PFSK-1 (cell line): Measurements from ENCODE around the gene FUT8.

ENCODE experiments used
- FOXP2 ChIP-seq: optimal IDR thresholded peaks from 2 replicates; pipeline ENCODE3; 2011; ENCODE audit warnings: borderline replicate concordance, control low read depth, inconsistent platforms; ENCODE audit not compliant: insufficient read depth; ENCODE audit errors: extremely low read length, extremely low read depth
- POLR2AphosphoS5 ChIP-seq: IDR thresholded peaks from 2 replicates; pipeline ENCODE4 v1.6.1; 2012; ENCODE audit warnings: low read depth, mild to moderate bottlenecking, control low read depth, low read length, moderate library complexity
- REST ChIP-seq, 2 experiments: IDR thresholded peaks; 2 replicates each; pipeline versions ENCODE4 v1.6.1 to v1.8.0; 2011 to 2012; ENCODE audit warnings: low read depth in 2 of 2, low read length in 2 of 2, control low read depth in 1 of 2, inconsistent platforms in 1 of 2, mild to moderate bottlenecking in 1 of 2, moderate library complexity in 1 of 2; ENCODE audit not compliant: insufficient read depth in 1 of 2
- SIN3A ChIP-seq: IDR thresholded peaks from 2 replicates; pipeline ENCODE4 v1.6.1; 2012; ENCODE audit warnings: mild to moderate bottlenecking, low read length, moderate library complexity, borderline replicate concordance; ENCODE audit not compliant: insufficient read depth
- TAF1 ChIP-seq: IDR thresholded peaks from 2 replicates; pipeline ENCODE4 v1.6.1; 2012; ENCODE audit warnings: low read length, control low read depth, borderline replicate concordance; ENCODE audit not compliant: insufficient read depth

The FUT8 gene

GRCh38 chr14:65631040-65631439 lies 218.5 kb downstream of the FUT8 start:
- TF ChIP-seq TAF1 (no peak), REST (IDR thresholded peaks at IDR 0.05; ENCODE audit: insufficient read depth in 1 of 2, low read depth in 2 of 2, low read length in 2 of 2) (no peak), SIN3A (no peak), POLR2AphosphoS5 (no peak), FOXP2 (no peak)

GRCh38 chr14:65632487-65632886 lies 220.0 kb downstream of the FUT8 start:
- no peak for TF ChIP-seq FOXP2
- no peak for TF ChIP-seq SIN3A
- no peak for TF ChIP-seq REST (IDR thresholded peaks at IDR 0.05; ENCODE audit: insufficient read depth in 1 of 2, low read depth in 2 of 2, low read length in 2 of 2)

- TF ChIP-seq SIN3A (no peak), FOXP2 (no peak), TAF1 (no peak), POLR2AphosphoS5 (no peak), REST (IDR thresholded peaks at IDR 0.05; ENCODE audit: insufficient read depth in 1 of 2, low read depth in 2 of 2, low read length in 2 of 2) (no peak)
These were observed 225.2 kb downstream of the FUT8 start for GRCh38 chr14:65637780-65638179.

- TF ChIP-seq SIN3A, result no peak
- TF ChIP-seq POLR2AphosphoS5, result no peak
- TF ChIP-seq FOXP2, result no peak
- TF ChIP-seq TAF1, result no peak
- TF ChIP-seq REST (IDR thresholded peaks at IDR 0.05; ENCODE audit: insufficient read depth in 1 of 2, low read depth in 2 of 2, low read length in 2 of 2), result no peak
These were observed 226.7 kb downstream of the FUT8 start for GRCh38 chr14:65639216-65639615.

GRCh38 chr14:65650826-65651225 lies 238.3 kb downstream of the FUT8 start:
- TF ChIP-seq SIN3A, result no peak
- no peak for TF ChIP-seq TAF1
- TF ChIP-seq POLR2AphosphoS5, result no peak
- TF ChIP-seq FOXP2, result no peak
- TF ChIP-seq REST (IDR thresholded peaks at IDR 0.05; ENCODE audit: insufficient read depth in 1 of 2, low read depth in 2 of 2, low read length in 2 of 2), result no peak
